Osteoblast (primary cell): ENCODE measurements around the gene CDC42EP5. TPM values are rescaled to one million over a fixed set of nuclear protein-coding genes. Genes with fewer than 3 reads are reported as not detected.
"Not testable (repeated sequence)": the region's sequence is repeated elsewhere in the genome, so short reads cannot be mapped to it uniquely, and the experiment has no call there.

Source experiments
- DNase-seq: peaks from one replicate; pipeline ENCODE4 v3.0.0; 2011; ENCODE audit warnings: low spot score, mixed read lengths; ENCODE audit not compliant: insufficient read length; ENCODE audit errors: missing footprints
- H2AFZ ChIP-seq: 2 replicates; pipeline ENCODE4 v1.6.0; 2011; ENCODE audit warnings: mild to moderate bottlenecking, low read length
- H3K27ac ChIP-seq: 2 replicates; pipeline ENCODE4 v1.5.1; 2011; ENCODE audit warnings: mild to moderate bottlenecking, low read depth, low read length, moderate library complexity
- H3K27me3 ChIP-seq: 2 replicates; pipeline ENCODE4 v1.6.0; 2012; ENCODE audit warnings: mild to moderate bottlenecking, control low read depth, inconsistent platforms, low read length, moderate library complexity; ENCODE audit not compliant: insufficient read depth
- H3K36me3 ChIP-seq: 2 replicates; pipeline ENCODE4 v1.5.1; 2011; ENCODE audit warnings: mild to moderate bottlenecking, low read length, control low read depth, moderate library complexity; ENCODE audit not compliant: insufficient read depth
- H3K4me1 ChIP-seq: 2 replicates; pipeline ENCODE4 v1.5.1; 2011; ENCODE audit warnings: mild to moderate bottlenecking, low read length, control low read depth, moderate library complexity; ENCODE audit not compliant: insufficient read depth
- H3K4me2 ChIP-seq: 2 replicates; pipeline ENCODE4 v1.6.0; 2011; ENCODE audit warnings: mild to moderate bottlenecking, low read length; ENCODE audit not compliant: insufficient read depth
- H3K4me3 ChIP-seq: fragments of 200-600 bp; sonication (generic); 3 replicates; pipeline ENCODE4 v1.5.1; 2012; ENCODE audit warnings: mild to moderate bottlenecking, low read length, inconsistent platforms; ENCODE audit not compliant: insufficient read depth
- H3K79me2 ChIP-seq: 2 replicates; pipeline ENCODE4 v1.6.0; 2012; ENCODE audit warnings: mild to moderate bottlenecking, low read length, control low read depth, inconsistent platforms; ENCODE audit not compliant: insufficient read depth
- H3K9me3 ChIP-seq: 2 replicates; pipeline ENCODE4 v1.5.1; 2011; ENCODE audit warnings: low read depth, low read length, control low read depth
- H4K20me1 ChIP-seq: 2 replicates; pipeline ENCODE4 v1.6.0; 2012; ENCODE audit warnings: mild to moderate bottlenecking, low read length, control low read depth; ENCODE audit not compliant: insufficient read depth
- total RNA-seq: library from RNA; depleted of rRNA; stranded (reverse); fragments of >200 nt; gene quantifications from 2 replicates; pipeline ENCODE4 v1.2.3, GENCODE V29; 2012
- TF ChIP-seq, protein P1 (sequence below): IDR thresholded peaks from 2 replicates; pipeline ENCODE4 v1.5.1; 2011; ENCODE audit warnings: mild to moderate bottlenecking, low read depth, low read length, moderate library complexity; ENCODE audit errors: extremely low read depth

Gene CDC42EP5
- total RNA-seq, 1 donor: 18.8 TPM

DNA sequence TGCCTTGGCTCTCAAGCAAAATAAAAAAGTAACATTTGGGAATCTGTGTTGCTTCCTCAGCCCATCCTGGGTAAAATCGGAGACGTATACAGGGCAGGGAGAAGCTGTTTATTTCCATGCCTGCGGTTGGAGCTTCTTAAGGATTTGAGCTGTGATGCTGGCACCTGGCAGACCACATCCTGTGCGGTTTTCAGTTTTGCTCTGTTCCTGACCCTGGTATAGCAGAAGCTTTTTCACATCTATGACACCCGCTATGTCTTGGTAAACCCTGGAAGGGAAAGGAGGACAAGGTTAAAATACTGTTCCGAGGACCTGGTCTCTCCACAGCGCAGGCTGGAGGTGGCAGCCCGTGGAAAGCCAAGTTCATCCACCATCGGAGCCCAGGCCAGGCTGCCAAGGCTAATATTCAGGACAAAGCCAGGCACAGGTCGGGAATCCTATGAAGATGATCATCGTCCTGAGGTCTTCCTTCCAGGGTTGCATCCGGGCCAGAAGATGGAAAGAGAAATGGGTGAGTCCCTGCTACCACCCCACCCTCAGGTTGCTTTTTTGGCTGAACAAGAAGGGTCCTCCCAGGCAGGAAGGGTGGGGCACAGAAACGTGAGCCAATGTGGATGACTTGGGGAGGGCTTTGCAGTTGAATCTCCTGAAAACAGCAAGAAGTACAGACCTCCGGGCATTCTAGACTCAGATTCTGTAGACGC, 24.8 kb upstream of the CDC42EP5 start:
- not testable (repeated sequence) for DNase-seq, H3K4me3 ChIP-seq, H3K4me1 ChIP-seq, H4K20me1 ChIP-seq, H3K79me2 ChIP-seq, H3K36me3 ChIP-seq, H3K4me2 ChIP-seq, H3K27ac ChIP-seq, H3K9me3 ChIP-seq, H3K27me3 ChIP-seq, H2AFZ ChIP-seq

- H4K20me1 ChIP-seq, H3K4me3 ChIP-seq, H3K79me2 ChIP-seq, H3K27me3 ChIP-seq, H3K27ac ChIP-seq, H3K4me1 ChIP-seq, H3K4me2 ChIP-seq, H3K9me3 ChIP-seq, H2AFZ ChIP-seq, H3K36me3 ChIP-seq: not testable (repeated sequence)
- DNase-seq: peak; percentile 46
Observed at GRCh38 chr19:54495284-54495683, 22.2 kb upstream of the CDC42EP5 start.

- no peaks in the 10 kb centered on the region for H3K36me3 ChIP-seq
- H2AFZ ChIP-seq: no peak overlapping the region
- H3K4me2 ChIP-seq: no peak overlapping the region
- no peak overlapping the region for H3K4me3 ChIP-seq
- no peaks in the 10 kb centered on the region for H3K79me2 ChIP-seq
- DNase-seq: peak; percentile 26
- no peaks in the 10 kb centered on the region for H3K9me3 ChIP-seq
- H3K27ac ChIP-seq: no peak overlapping the region
- TF ChIP-seq, protein P1, sequence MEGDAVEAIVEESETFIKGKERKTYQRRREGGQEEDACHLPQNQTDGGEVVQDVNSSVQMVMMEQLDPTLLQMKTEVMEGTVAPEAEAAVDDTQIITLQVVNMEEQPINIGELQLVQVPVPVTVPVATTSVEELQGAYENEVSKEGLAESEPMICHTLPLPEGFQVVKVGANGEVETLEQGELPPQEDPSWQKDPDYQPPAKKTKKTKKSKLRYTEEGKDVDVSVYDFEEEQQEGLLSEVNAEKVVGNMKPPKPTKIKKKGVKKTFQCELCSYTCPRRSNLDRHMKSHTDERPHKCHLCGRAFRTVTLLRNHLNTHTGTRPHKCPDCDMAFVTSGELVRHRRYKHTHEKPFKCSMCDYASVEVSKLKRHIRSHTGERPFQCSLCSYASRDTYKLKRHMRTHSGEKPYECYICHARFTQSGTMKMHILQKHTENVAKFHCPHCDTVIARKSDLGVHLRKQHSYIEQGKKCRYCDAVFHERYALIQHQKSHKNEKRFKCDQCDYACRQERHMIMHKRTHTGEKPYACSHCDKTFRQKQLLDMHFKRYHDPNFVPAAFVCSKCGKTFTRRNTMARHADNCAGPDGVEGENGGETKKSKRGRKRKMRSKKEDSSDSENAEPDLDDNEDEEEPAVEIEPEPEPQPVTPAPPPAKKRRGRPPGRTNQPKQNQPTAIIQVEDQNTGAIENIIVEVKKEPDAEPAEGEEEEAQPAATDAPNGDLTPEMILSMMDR: no peak
- H3K4me1 ChIP-seq: no peaks in the 10 kb centered on the region
- no peaks in the 10 kb centered on the region for H3K27me3 ChIP-seq
- no peaks in the 10 kb centered on the region for H4K20me1 ChIP-seq
Observed at GRCh38 chr19:54493967-54494585, 21.0 kb upstream of the CDC42EP5 start.

DNA sequence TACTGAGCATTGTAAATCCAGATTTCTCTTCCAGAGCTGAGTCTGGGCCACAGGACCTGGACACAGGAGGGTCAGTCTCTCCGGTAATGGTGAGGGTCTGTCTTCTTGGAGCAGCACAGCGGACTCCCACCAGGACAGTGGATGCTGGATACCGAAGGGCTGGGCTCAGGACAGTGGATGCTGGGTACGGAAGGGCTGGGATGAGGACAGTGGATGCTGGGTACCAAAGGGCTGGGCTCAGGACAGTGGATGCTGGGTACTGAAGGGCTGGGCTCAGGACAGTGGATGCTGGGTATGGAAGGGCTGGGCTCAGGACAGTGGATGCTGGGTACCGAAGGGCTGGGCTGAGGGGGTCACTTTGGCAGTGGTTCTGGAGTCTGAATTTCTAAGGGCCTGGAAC, 20.0 kb upstream of the CDC42EP5 start:
- not testable (repeated sequence) for H3K4me3 ChIP-seq, DNase-seq, H3K9me3 ChIP-seq, H3K4me2 ChIP-seq, H3K36me3 ChIP-seq, H3K79me2 ChIP-seq, H4K20me1 ChIP-seq, H3K27me3 ChIP-seq, H3K27ac ChIP-seq, H3K4me1 ChIP-seq, H2AFZ ChIP-seq

DNA sequence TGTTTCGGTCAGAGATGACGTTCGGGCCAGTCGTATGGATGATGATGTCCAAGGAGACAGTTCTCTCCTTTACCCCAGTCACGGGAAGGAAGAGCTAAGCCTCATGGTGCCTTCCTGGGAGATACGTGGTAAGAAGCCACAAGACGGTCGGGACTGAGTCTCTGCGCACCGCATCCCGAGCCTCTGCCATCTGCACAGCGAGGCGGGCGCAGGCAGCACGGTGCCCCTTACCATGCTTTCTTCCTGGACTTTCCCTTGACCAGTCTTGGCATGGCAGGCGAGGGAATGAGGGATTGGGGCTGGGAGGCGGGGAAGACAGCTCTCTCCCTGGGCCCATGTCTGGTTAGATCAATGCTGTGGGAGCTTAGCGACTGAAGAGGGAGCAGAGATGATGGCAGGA, 19.5 kb upstream of the CDC42EP5 start:
- H3K79me2 ChIP-seq: no peaks in the 10 kb centered on the region
- no peak overlapping the region for H2AFZ ChIP-seq
- no peak overlapping the region for H3K4me3 ChIP-seq
- H4K20me1 ChIP-seq: no peaks in the 10 kb centered on the region
- H3K36me3 ChIP-seq: no peaks in the 10 kb centered on the region
- no peak overlapping the region for H3K4me2 ChIP-seq
- TF ChIP-seq, protein P1: no peak
- no peak for DNase-seq
- no peaks in the 10 kb centered on the region for H3K9me3 ChIP-seq
- no peak overlapping the region for H3K27ac ChIP-seq
- no peaks in the 10 kb centered on the region for H3K4me1 ChIP-seq
- H3K27me3 ChIP-seq: no peaks in the 10 kb centered on the region
